Midbrain (tissue), 1 donor: ENCODE measurements around the gene INO80.

ENCODE experiments used
- DNase-seq: peaks from one replicate; lab custom pipeline; 2025; lab: John Stamatoyannopoulos, UW

Gene INO80

DNA sequence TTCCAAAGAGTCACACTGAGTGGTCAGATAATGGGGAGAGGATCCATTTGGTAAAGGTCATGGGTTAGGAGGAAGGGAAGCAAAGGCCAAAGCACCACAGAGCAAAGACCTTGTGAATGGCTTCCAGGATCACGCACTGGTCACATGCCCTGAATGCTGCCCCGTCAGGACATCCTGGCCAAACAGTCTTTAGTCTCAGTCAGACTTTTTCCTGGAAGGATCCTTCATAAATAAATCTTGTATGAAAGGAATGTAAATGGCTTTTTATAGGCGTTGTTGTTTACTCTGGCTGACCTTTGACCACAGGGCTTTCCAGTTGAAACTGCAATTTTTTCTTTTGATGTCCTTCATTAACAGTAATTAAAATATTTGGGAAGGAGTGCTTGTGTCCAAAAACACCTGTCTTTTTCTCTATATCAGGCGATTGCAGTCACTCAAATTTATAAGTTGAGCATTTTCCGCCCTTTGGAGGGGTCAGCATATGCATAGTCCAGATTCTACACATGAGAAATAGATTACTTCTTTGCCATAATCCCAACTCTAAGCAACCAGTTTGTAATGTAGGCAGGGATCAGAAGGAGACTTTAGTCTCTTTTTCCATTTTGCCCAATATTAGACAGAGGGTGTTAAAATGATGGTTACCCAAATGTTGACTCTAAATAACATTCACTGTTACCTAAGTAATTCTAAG lies 114.4 kb downstream of the INO80 start:
- no peak for DNase-seq

DNA sequence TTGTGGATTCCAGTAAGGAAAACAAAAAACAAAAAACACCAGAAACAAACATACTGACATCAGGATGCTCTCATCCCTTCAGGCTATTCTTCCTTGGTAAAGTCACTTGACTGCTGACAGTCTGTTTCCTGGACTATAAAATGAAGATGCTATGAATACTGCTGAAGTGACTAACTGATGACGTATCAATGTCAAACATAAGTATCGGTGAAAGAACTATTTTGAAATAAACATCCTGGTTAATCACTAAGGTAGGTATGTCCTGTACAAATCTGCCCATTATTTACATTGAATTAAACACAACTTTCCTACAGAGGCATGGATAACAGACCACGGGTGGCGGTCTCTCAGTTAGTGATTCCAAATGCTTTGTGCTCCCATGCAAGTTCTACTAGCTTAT lies 116.9 kb downstream of the INO80 start:
- no peak for DNase-seq

DNA sequence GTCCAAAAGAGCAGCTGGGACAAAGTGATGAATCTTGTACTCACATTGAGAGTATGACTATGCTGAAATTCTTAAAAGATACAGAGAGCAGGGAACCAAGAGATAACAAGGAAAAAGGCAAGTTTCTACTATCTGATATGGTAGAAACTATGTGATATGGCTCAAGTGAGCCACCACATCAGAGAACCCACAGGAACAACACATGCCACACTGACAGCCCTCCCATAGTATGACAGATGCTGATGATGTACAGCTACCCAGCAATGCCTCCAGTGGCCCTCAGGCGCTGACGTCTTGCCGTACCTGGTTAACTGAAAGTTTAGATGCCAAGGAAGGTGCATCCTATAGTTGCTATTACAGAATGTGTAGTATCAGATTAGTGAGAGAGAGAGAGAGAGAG lies 120.4 kb downstream of the INO80 start:
- DNase-seq = no peak

DNA sequence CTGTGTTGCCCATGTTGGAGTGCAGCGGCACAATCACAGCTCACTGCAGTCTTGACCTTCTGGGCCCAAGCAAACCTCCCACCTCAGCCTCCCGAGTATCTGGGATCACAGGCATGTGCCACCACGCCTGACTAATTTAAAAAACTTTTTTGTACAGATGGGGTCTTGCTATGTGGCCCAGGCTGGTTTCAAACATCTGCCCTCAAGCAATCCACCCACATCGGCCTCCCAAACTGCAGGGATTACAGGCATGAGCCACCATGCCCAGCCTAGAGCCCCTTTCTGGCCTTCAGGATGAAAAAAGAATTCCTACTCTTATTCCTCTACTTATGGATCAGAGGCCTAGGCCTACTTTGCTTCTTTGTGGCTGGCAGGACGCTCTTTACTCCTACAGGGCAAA lies 123.3 kb downstream of the INO80 start:
- DNase-seq = no peak

DNA sequence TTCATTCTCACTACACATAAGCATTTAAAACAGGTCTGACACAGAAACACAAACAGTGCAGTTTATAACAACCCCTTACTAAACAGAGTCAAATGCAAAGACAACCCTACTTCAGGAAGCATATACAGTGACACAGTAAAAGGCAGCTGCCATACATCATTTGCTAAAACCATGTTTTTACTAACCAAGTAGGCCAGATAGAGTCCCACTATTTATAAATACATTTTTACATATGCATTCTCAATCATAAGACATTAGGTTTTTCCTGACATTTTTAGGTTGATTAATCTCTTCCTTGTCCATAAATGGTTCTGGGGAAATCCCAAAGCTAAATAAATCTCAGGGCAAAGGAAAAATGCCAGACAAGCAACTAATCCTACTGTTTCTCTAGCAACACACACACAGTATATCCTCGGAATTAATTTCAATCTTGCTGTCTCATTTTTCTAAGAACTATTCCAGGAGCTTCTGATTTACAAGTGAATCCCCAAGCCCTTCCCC lies 123.8 kb downstream of the INO80 start:
- no peak for DNase-seq

DNA sequence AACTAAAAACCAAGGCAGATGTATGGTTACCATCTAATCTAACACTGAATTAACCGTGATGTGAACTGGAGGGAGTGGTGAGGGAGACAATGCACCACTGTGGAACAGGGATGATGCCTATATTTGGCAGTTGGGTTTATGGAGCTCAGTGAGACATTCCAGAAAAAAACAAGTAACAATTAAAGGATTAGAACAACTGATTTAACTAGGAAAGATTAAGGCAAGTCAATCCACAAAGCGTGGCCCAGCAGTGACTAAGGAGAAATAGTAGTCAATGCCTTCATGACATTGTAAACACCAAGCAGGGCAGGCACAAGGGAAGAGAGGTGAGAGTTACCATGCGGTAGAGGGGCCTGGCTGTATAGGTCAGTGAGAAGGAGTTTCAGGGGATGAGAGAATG lies 124.7 kb downstream of the INO80 start:
- DNase-seq = no peak

DNA sequence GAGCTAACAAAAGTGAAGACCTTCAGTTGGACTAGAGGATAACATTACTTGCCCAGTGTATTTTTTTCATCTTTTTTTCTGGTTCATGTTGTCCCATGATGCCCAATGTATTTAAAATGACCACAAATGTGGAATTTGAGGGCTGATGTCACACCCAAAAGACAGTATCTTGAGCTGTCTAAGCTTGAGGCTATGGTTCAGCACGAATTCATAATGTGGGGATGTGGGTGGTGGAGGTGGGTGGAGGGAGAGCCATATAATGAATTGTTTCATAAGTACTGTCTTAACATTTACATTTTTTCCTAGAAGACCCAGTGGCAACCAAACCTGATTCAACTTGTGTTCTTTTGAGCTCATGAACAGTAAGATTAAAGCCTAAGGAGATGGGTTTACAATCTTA lies 125.3 kb downstream of the INO80 start:
- no peak for DNase-seq

DNA sequence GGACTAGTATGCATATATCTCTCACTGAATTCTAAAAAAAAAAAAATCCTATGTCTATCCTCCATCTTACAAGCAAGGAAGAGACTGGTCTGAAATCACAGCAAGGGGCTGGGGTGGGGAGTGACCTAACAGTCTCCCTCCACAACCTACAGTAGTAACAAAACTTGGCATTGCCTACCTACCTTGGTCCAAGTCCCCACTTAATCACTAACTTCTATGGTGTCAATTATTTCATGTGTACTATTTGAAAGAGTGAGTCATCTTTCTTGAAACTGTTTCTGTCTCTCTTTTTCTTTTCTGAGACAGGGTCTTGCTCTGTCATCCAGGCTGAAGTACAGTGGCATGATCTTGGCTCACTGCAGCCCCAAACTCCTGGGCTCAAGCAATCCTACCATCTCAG lies 126.0 kb downstream of the INO80 start:
- no peak for DNase-seq

DNA sequence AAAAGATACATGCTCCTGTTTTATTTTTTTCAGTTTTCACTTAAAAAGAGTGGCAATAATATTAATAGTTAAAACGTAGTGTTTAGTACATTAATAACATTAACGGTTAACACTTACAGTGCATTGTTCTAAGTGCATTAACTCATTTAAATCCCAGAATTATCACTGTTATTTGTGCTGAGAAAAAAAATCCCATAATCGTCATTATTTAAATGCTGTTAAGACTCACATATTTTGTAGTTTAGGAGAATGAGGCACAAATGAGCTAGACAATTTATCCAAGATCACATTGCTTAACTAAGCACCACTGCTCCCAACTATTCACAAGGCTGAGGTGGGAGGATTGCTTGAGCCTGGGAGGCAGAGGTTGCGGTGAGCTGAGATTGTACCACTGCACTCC lies 127.9 kb downstream of the INO80 start:
- no peak for DNase-seq

DNA sequence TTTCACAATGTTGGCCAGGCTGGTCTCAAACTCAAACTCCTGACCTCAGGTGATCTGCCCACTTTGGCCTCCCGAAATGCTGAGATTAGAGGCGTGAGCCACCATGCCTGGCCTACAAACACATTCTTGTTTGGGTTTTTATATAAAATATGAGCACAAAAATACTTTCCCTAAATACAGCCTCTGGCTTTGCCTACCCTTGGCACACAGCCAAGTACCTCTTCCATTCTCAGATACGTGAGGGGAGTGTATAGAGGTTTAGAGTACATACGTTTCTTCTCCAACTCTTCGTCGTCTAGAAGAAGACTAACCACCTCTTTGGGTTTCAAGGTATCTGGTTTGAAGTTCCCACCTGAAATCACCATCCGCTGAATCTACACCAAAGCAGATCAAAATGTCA lies 129.3 kb downstream of the INO80 start:
- DNase-seq = no peak

DNA sequence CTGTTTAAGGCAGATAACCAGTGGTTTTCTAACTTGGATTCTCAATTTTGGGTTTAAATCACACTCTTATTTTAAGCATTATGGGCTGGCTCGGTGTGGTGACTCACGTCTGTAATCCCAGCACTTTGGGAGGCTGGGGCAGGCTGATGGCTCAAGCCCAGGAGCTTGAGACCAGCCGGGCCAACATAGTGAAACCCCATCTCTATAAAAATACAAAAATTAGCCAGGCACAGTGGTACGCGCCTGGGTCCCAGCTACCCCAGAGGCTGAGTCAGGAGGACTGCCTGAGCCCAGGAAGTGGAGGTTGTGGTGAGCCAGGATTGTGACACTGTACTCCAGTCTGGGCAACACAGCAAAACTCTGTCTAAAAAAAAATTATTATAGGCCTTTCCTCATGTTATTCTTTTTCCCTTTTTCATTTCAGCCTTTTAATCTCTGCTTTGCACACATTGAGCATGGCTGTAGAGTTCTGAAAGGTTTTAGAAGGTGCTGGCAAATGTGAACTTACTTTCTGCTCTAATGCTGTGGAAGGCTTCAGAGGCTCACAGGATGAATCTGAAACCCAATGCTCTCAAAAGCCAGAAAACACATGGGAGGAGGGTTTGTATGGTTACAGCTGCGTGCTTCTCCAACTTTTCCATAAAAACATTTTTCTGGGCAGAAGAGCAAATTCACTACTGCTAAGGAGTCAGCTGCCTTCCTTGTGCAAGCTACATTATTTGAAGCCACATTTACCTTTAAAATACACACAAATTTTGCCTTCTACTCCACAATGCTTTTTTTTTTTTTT lies 130.3 kb downstream of the INO80 start:
- DNase-seq = no peak

DNA sequence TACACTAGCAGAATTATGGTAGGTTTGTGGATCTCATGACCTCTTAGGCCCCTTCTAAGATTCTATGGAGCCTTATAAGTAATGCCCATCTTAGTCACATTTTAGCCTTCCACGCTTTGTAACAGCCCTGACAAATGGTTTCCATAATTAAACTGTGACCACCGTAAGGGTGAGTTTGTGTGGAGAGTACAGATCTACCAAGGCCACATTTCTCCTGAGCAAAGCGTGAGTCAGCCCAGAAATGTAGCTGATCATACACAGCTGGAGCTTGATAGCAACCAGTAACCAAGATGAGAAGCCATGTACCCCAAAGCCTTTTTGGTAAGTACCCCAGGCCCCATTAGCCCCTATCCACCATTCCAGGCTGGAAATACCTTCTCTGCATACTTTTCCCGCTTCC lies 131.1 kb downstream of the INO80 start:
- DNase-seq = no peak

DNA sequence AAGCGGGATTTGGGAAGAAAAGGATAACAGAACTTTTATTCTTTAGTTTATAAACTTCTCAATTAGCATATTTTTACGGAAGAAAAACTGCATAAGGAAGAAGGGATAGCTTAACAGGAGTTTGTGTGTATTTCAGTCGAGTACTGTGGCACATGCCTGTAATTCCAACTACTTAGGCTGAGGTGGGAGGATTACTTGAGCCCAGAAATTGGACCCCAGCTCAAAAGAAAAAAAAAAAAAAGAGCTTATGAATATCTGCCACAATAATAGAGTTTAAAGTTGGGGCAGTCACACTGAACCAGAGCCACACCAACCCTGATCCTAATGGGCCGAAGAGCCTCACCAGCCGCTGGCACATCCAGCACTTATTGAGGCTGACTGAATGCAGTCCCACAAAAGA lies 131.7 kb downstream of the INO80 start:
- no peak for DNase-seq

DNA sequence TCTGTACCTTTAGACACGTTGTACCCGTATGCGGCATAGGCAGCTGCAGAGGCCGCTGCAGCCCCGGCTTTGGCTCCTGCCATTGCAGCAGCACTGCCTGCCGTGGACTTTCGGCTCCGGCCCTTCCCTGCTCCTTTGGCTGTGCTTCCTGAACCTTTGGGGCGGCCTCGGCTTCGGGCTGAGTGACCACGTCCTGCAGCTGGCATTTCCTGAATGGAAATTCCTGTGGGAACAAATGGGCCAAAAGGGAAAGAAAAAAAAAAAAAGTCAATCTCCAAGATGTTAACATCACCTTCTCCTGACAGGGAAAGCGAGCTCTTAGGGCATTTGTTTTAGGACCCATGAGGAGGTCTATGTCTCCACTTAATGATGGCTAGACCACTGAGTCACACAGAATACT lies 133.2 kb downstream of the INO80 start:
- DNase-seq = no peak

DNA sequence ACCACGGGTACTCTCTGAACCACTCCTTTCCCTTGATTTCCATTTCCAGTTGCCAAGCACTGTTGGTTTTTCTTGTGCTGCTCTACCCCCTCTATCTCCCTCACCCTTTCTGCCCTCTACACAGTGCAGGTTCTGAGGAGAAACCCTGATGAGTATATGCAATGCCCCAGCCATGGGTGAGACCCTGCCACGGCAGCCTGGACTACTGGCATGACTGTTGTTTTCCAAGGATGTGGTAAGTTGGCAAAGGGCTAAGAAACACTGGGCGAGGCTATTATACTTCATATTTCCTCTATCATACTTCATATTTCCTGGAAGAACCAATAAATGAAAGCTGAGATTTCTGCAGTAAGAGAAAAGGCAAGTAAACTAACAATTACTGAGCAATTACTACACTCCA lies 134.9 kb downstream of the INO80 start:
- no peak for DNase-seq

DNA sequence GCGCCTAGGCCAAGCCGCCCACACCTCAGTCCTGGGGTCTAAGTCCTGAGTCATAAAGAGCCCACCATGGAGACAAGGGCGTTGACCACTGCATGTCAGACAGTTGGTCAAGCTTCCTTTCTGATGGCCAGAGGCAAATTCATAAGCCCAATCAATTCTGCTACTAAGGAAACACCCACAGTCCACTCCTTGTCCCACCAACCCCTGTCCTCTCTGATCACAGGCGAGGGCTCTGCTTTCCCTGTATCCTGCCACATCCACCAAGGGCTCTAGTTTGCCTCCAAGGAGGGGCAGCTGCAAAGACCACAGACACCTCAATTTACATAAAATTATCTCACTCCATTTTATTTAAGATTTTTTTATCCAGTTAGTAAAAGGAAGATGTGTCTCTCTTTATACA lies 137.5 kb downstream of the INO80 start:
- no peak for DNase-seq

DNA sequence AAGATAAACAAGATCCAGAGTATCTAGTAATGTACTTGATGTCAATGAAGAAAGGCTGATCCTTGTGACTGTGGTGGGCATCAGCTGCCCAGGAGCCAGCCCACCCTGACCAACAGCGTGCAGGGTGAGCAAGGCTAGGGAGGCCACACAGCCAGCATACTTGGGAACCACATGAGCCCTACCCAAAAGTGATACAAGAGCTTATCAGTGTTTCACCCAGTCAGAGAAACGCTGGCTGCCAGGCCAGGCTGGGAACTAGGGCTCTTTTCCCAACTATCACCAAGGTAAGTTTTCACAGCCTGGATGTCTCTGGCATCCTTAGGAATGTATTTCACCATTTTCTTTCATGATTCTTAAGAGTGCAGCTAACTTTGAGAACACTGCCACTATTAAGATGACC lies 137.9 kb downstream of the INO80 start:
- no peak for DNase-seq

DNA sequence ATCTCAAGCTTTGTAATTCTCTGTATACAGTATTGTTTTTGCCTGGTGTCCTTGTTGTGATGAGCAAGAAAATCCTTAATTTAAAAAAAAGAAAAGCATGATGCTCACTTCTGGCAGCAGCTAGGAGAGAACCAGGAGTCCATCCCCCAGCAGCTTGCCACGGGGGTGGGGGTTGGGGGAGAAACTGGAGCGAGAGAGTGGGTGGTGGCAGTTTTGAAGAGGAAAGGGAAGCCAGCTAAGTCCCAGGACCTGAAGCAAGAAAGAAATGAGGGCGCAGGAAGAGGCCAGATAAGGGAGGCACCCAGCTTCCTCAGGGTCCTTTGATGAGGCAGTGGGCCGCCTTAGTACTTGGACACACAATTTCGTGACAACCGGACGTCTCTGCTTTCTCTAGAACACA lies 139.3 kb downstream of the INO80 start:
- no peak for DNase-seq

DNA sequence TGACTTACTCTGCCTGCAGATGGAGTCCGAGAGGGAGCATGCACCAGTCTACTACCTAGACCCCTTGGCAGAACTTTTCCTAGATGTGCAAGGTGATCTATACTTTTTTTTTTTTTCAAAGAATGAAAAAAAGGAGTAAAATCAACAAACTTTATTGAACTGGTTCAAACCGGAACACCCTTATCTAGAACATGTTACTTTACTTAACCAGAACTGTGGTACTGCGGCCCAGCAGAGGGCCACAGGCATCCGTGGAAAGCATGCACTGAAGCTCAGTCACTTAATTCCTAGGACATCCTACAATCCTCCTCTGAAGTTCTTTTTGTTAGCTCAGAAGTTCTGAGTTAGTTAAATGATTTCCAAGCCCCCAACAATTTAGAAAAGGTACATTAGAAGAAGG lies 141.2 kb downstream of the INO80 start:
- DNase-seq = no peak

DNA sequence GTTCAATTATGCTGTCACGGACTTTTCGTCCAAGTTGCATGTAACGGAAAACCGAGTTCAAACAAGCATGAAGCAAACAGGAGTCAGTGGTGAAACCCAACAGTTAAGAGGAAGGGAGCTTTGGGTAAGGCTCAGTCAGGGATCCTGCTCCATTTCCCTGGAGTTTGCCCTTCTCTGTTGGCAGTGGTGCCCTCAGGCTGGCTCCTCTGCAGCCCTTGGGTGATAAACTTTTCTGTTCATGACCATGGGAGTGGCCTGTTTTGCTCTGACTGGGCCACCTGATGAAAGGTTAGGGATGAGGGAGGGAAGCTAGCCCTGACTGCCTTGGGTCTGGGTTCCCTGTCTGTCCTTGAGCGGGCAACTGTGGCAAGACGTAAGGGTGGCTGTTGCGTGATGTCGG lies 146.7 kb downstream of the INO80 start:
- DNase-seq = no peak

DNA sequence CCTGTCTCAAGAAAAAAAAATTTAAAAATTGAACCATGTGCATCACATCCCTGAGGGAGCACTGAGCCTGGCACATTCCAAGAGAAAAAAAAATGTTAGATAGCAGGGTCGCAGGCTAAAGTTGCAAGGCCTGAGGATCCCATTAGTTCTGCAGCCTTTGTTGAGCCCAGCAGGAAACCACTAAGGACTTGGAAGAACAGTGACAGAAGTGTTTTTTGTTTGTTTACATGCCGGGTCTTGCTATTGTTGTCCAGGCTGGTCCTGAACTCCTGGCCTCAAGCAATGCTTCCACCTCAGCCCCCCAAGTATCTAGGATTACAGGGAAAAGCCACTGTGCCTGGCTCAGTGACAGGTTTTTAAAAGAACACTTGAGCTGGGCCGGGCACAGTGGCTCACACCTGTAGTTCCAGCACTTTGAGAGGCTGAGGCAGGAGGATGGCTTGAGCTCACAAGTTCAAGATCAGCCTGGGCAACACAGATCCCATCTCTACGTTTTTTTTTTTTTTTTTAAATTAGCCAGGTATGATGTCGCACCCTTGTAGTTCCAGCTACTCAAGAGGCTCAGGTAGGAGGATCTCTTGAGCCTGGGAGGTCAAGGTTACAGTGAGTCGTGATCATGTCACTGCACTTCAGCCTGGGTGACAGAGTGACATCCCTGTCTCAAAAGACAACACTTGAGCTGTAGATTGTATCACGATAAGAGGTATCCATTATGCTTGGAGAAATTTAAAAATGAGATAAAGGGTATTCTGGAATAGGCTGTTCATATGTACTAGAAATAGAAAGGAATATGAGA lies 147.6 kb downstream of the INO80 start:
- no peak for DNase-seq

DNA sequence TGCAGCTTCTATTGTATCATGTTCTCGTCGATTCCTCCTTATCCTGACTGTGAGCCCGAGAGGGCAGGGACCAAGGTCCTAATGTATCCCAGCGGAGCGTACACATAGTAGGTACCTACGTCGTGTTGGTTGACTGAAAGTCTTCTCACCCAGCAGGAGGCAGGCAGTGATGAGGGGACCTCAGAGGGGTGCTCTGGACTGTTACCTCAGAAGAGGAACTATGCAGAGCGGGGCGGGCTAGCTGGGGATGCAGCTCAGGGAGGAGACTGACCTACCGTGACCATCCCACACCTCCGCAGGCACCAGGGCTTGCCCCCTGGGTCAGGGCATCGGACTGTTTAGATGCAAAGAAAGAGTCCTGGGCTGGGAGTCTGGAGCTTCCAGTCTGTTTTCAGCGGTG lies 151.4 kb downstream of the INO80 start:
- DNase-seq = no peak

DNA sequence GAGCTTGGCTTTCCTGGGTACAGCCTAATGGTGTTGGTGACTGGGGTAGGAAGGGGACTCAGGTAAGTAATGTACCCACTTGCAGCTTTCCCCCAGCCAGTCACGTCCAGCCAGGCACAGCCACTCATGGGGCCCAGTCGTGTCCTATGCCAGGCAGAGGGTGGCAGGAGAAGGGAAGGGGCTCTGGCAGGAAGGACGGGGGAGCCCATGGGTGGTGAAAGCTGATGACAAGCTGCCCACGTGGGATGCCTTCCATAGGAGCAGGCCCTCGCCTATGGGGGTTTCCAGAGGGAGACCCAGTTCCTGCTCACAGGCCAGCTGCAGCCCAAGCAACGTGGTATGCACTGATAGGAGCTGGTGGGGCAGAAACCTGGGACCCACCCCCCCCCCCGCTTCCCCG lies 152.1 kb downstream of the INO80 start:
- no peak for DNase-seq
